Stimulated activated CD8-positive, alpha-beta memory T cell treated with anti-CD3 and anti-CD28 coated beads, Interleukin-2, amount 100 ng/mL, for 1 hour (primary cell): ENCODE measurements around the gene SAT2.
"Not testable (repeated sequence)": the region's sequence is repeated elsewhere in the genome, so short reads cannot be mapped to it uniquely, and the experiment has no call there.

Experiments
- DNase-seq, 2 donors: peaks; one replicate each; pipeline ENCODE4 v3.0.0-alpha.2; 2020; ENCODE audit warnings: low read depth in 2 of 2

The SAT2 gene

DNA sequence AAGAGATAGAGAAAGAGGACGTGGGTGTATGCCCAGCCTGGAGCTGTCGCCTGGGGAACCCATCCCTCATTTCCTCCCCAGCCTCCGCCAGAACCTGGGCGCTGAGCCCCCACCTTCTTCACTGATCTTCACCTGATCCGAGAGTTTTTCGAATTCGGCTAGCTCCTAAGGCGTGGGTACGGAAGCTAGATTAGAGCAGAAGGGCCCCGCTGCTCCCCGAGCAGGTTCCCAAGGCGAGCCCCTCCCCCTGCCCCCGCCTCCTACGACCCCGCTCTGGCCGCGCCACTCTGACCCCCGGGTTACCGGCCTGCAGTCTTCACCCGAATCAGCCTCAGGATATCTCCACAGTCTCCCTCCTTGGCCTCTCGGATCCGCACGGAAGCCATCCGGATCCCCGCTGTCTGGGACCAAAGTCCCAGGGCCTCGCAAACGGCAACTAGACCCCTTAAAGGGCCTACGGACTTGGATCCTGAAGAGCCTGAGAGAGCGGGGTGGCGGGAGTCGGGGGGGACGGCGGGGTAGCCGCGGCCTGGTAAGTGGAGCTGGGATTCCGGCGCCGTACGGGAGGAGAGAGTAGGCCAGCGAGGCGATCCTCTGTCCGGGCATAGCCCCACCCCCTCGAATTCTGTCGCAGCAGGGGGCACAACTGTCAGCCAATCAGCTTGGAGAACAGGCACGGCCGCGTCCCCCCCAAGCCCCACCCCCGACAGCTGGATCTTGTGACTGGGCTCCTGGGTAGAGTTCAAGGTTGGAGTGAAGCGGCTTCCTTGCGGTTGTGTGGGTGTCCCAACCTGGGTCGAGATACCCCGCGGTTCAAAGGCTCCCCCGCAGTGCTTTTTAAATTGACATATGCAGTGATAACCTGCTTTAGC, at the start of gene SAT2:
SAT2 (minus strand) TSS at position 572 of the 872 bp plus-strand sequence; CDS start at position 386, 186 bp downstream.
- peak; percentile 66 to 78 for DNase-seq

DNA sequence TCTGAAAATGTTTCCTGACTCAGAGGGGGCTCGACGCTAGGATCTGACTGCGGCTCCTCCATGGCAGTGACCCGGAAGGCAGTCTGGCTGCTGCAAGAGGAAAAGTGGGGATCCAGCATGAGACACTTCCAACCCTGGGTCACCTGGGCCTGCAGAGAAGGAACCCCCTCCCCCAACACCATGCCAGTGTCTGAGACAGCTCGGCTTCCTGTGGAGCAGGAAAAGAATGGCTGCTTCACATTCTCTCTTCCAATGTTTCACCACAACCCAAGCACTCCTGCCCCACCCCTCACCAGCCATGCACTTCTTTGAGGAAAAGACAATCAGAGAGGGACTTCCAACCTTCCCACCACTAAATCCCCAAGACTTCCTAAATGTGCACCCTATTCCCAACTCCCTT, 48.9 kb upstream of the SAT2 start:
- no peak for DNase-seq

DNA sequence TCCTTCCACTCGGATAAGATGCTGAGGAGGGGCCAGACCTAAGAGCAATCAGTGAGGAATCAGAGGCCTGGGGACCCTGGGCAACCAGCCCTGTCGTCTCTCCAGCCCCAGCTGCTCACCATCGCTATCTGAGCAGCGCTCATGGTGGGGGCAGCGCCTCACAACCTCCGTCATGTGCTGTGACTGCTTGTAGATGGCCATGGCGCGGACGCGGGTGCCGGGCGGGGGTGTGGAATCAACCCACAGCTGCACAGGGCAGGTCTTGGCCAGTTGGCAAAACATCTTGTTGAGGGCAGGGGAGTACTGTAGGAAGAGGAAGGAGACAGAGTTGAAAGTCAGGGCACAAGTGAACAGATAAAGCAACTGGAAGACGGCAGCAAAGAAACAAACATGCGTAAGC, 47.3 kb upstream of the SAT2 start:
- no peak for DNase-seq

DNA sequence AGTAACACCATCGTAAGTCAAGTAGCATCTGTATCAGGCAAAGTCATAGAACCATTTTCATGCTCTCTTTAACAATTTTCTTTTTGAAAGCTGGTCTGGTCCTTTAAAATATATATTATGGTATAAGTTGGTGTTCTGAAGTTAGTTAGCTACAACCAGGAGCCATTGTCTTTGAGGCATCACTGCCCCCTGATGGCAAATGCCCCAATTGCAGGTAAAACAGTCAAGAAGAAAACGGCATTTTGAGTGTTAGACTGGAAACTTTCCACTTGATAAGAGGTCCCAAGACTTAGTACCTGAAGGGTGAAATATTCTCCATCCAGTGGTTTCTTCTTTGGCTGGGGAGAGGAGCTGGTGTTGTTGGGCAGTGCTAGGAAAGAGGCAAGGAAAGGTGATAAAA, 45.6 kb upstream of the SAT2 start:
- DNase-seq = no peak

DNA sequence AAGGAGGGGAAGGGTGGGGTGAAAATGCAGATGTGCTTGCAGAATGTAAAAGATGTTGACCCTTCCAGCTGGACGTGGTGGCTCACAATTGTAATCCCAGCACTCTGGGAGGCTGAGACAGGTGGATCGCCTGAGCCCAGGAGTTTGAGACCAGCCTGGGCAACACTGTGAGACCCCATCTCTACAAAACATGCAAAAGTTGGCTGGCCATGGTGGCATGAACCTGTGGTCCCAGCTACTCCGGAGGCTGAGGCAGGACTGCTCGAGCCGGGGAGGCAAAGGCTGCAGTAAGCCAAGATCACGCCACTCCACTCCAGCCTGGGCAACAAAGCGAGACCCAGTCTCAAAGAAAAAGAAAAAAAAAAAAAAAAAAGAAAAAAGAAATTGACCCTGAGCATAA, 40.9 kb upstream of the SAT2 start:
- DNase-seq = no peak

DNA sequence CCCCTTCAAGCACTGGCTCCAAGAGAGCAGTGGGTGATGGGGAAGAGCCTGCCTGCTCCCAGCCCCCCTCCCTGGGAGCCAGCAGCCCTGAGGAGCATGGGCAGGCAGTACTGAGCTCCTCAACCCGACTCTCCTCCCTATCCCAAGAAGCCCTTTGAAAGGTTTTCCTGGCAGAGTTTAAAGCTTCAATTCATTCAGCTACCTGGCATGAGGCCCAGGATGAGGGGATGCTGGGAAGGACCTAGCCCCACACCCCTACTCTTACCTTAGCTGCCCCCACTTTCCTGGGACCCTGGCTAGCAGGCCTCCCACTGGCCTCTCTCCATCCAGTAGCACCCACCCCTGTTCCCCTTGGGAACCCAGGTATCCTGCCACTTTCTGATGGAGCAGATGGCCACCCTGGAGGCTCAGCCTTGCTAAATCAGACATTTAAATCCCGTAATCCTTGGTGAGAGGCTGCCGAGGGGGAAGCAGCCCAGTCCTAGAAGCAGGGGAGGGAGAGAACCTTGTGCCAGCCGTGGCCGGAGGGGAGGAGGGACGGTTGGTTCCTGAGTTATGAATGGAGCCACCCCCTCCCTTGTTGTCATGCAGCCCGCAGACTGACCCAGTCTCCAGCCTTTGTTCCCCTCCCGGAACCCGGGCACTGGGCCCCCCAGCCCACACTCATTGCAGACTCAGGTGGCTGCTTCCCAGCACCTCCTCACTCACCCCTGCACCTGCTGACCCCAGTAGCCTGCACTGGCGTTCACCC, 40.2 kb upstream of the SAT2 start:
- no peak for DNase-seq

DNA sequence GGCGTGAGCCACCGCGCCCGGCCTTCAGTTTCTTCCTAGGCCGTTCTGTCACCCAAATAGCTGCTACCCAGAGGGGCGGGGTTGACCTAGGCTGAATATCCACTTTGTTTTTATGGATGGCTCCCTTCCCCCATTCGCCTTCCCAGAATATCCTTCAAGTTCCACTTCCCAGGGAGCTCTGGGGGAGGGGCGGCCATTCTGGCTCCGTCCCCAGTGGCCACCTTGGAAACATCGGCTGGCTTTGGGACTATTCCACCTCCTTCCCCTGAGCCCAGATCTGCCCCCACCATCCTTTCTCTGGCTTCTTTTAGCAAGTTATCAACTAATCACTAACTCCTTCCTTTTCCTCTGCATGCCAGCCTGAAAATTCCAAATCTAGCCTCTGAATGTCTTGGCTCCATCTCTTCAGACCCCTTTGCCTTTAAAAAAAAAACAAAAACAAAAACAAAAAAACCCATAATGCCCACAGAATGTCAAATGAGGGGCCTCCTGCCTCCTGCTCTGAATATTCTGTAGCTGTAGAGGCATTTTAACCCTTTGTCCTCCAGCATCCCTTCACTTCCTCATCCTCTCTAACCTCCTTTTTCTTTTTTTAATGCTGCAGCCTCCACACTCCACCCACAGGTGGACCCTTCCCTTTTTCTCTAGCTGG, 29.5 kb upstream of the SAT2 start:
- DNase-seq = no peak

DNA sequence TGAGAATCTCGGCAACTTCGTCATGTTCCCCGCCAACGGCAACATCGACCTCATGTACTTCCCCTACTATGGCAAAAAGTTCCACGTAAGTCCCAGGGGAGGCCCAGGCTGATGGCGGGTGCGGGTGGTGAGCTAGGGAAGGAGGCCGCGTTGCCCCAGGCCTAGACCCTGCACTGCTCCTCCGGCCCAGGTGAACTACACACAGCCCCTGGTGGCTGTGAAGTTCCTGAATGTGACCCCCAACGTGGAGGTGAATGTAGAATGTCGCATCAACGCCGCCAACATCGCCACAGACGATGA, 27.9 kb upstream of the SAT2 start:
- DNase-seq = no peak

DNA sequence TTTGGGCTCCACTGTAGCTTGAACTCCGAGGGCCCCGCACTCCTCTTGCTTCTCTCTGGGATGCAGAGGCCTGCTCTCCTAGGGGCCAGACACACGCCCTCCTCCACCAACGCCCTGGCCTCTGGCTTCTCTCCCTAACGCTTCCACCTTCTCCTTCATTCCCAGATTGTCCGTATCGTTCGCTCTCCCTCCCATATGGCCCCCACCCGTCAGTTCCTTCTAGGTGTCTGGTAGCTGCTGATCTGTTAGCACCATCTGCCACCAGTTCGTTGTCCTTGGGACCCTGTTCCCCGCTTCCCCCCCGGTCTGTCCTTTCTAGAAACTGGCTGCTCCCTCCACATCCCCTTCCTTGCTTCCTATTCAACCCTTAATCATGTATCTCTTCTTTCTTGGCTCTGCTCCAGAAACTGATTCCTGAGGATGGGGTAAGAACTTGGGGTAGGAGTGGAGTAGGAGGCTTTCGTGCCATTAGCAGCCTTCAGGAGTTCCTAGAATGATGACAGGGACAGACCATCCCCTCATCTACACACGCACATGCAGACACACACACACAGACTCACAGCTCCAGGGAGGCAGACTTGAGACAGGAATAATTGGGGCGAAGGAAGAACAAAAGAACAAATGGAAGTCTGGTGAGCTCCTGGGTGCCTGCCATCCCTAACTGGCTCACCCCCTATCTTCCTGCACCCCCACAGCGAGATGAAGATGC, 27.4 kb upstream of the SAT2 start:
- no peak for DNase-seq

DNA sequence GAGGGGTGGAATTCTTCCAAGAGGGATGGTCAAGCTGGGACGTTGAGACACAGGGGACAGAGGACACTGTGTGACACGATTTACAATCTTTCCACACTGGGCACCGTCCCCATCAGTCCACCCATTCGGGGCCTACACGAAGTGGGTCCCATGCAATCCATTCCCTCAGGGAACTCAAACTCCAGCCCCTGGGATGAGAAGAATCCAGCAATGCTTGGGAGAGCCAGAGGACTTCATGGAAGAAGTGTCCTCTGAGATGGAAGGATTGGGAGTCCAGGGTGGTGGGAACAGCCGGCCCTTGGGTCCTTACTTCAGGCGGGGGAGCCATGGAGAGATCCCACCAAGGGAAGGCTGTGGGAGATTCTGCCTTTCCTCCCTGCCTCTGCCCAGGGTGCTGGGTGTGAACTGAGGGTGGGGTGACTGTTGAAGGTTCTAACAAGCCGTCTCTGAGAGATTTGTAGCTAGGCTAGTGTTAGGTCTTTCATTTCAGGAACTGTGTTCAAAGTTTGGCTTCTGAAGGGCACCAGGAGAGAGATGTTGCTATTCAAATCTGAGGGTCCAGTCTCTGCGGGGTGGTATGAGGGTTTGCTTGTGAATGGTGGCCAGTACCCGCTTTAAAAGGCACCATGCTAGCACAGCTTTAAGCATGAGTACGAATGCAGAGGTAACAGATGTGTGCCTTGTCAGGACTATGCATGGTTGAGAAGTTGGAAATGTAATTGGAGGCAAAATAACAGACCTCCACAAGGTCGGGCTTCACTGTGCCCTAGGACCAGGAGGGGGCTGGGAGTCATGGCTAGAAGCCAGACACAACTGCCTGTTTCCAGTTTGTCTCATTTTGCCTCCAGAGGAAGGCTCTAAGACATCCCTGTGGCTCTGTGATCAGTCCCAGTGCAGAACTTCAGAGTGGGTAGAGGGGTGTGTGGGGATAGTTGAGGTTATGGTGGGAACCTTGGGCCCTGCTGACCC, 25.1 kb upstream of the SAT2 start:
- DNase-seq = no peak

DNA sequence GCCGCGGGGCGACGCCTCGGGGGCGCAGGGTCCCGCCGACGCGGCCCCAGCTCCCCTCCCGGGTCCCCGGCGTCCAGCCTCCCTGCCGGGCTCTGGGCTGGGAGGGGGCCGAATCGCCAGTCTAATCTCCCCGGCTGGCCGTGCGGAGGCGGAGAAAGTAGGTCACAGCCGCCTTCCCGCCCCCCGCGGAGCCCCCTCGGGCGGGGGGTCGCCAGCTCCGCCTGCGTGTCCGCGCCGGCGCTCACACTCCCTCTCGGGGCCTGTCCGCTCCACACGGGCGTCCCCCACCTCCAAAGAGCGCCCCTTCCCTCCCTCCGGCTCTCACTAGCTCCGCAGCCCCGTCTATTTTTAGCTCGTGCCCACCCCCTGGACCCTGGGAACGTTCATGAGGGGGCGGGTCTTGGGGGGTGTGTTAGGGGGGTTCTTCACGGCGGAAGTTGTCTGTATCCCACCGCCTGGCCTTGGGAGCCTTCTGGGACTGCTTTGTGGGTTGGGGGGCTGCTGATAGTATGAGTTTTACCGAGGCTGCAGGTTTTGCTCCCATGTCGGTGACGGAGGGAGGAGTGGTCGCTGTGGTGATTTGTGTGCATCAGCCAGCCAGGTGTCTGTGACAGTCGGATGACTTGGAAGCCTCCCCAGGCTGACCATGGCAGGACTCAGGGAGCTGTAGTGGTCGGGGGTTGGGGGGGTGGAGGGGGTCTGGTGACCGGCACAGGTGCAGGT, 24.2 kb upstream of the SAT2 start:
- DNase-seq = no peak

DNA sequence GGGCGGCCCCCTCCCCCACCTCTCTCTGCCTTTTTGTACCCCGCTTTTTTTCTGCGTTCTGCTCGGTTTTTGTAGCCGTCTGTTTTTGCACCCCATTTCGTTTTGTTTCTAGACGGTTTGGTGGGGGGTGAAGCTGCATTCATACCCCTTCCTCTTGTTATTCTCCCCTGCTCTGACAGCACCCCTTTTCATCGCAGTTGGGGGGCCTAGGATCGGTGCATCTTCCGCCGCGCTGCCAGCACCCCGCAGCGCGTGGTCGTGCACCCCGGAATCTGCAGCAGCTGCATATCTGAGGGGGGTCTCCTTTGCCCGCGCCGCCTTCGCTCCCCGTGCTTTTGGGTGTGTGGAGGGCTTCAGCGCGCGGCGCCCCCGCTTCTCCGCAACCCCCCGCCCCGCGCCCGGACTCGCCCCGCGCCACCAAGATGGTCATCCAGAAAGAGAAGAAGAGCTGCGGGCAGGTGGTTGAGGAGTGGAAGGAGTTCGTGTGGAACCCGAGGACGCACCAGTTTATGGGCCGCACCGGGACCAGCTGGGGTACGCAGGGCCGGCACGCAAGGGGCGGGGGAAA, 23.6 kb upstream of the SAT2 start:
- no peak for DNase-seq

DNA sequence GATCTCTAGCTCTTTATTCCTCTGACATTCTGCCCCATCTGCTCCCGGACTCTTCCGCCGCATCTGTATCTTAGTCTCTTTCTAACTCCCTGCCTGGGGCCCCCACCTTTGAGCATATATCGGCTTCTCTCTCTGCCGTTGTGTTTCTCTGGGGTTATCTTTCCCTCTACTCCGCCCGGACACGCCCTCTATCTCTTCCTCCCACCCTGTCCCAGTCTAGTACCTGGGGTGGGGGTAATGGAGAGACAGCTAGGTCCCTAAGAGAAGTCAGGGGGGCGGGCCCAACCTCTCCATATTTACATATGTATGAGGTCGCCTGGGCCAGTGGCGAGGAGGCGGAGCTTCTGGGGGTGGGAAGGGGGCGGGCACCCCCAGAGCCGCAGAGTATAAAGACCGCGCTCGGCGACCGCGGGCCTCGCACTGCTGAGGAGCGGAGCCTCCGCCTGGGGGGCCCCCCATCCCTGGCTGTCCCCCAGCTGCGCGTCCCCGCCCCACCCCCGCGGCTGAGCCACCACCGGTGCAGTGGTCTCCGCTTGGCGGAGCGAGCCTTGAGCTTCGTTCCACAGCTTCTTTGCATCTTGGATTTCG, 23.0 kb upstream of the SAT2 start, which contains the start of gene ATP1B2:
ATP1B2 (plus strand) TSS at position 418 of the 588 bp plus-strand sequence. CDS start 593 bp downstream, outside the sequence.
- peak; percentile 57 to 69 for DNase-seq

DNA sequence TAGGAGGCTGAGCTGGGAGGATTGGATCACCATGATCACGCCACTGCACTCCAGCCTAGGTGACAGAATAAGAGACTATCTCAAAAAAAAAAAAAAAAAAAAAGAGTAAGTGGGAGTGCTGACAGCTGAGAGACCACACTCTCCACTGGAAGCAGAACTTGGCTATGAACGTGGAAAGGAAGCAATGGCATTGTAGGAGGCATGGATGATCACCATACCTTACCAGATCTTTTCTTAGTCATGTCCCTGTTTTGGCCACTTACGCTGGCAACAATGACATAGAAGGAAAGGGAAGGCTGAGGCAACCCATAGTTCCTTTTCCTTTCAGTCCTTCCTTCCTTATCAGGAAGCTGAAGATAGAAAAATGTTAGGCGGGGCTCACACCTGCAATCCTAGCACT, 19.4 kb upstream of the SAT2 start:
- no peak for DNase-seq

DNA sequence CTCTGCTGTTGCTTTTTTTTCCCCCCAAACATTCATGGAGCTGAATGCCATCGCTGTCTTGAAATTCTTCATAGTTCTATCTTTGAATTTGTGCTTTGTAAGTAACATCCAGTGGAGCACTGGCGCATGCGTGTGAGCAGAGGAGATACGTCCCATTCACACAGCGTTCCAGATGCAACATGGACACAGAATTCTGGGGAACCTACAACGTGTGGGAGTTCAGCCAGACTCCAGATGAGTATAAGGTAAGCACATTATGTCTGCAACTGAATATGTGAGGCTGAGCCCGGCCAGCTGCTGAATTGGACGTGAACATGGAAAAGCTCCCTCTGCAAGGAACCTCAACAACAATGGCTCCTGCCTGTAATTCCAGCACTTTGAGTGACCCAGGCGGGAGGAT, 18.8 kb upstream of the SAT2 start:
- DNase-seq = no peak

DNA sequence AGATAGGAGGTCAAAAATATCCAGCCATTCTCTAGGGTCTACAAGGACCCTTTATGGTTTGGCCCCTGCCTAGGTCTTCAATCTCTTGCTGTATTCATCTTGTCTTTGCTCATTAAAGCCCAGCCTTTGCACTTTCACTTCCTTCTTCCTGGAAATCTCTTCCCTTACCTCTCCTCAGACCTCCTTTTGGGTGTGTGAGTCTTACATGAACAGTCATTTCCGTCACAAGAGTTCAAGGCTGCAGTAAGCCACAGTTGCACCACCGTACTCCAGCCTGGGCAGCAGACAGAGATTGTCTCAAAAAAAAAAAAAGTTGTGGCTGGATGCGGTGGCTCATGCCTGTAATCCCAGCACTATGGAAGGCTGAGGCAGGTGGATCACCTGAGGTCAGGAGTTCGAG, 17.2 kb upstream of the SAT2 start:
- no peak for DNase-seq

DNA sequence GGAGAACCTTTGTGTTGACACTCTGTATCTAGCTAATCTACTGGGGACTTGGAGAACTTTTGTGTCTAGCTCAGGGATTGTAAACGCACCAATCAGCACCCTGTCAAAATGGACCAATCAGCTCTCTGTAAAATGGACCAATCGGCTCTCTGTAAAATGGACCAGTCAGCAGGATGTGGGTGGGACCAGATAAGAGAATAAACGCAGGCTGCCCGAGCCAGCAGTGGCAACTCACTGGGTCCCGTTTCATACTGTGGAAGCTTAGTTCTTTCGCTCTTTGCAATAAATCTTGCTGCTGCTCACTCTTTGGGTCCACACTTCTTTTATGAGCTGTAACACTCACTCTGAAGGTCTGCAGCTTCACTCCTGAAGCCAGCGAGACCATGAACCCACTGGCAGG, 14.0 kb upstream of the SAT2 start:
- DNase-seq = not testable (repeated sequence)

DNA sequence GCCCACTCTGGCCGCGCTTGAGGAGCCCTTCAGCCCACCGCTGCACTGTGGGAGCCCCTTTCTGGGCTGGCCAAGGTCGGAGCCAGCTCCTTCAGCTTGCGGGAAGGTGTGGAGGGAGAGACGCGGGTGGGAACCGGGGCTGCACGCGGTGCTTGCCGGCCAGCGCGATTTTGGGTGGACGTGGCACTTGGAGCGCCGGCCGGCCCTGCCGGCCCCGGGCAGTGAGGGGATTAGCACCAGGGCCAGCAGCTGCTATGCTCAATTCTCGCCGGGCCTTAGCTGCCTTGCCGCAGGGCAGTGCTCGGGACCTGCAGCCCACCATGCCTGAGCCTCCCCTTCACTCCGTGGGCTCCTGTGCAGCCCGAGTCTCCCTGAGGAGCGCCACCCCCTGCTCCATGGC, 13.2 kb upstream of the SAT2 start:
- no peak for DNase-seq

DNA sequence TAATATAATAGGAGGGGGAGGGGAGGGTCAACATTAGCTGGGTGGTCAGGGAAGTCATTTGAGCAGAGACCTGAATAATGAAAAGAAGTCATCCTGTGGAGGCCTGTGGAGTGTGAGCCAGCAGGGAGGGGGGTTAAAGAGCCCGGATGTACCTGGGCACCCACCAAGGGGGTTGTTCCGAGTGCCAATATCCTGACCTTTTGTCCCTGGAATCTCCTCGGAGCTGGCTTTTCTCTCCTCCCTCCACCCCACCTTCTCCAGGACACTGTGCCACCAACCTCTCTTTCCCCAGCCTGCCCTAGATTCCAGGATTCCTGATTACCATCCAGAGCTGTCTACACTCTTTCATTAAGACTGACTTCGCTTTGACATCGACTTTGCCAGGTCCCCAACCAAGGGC, 8.5 kb upstream of the SAT2 start:
- DNase-seq = no peak
